BJ (cell line): ENCODE results near the gene PI4K2A. TPM values are rescaled to one million over a fixed set of nuclear protein-coding genes. Genes with fewer than 3 reads are reported as not detected.
"Not testable (repeated sequence)": the region's sequence is repeated elsewhere in the genome, so short reads cannot be mapped to it uniquely, and the experiment has no call there.

ENCODE experiments used
- CTCF ChIA-PET: fragments of 350-600 bp; formaldehyde crosslinking; extraction: SDS; loops from one replicate; lab custom pipeline; 2021; ENCODE audit warnings: antibody characterized with exemption, inconsistent platforms; lab: Yijun Ruan, JAX
- POLR2A ChIA-PET: fragments of 300-600 bp; sonication (Branson Sonifier 250); formaldehyde crosslinking; extraction: SDS; loops from one replicate; lab custom pipeline; 2021; ENCODE audit warnings: antibody characterized with exemption; lab: Charles Lee
- DNase-seq: peaks from one replicate; pipeline ENCODE4 v3.0.0-alpha.2; 2011; ENCODE audit warnings: low read depth
- H3K27me3 ChIP-seq: 2 replicates; pipeline ENCODE4 v1.6.0; 2011; ENCODE audit warnings: low read length; ENCODE audit not compliant: control insufficient read depth, insufficient read depth
- H3K36me3 ChIP-seq: 2 replicates; pipeline ENCODE4 v1.5.1; 2011; ENCODE audit warnings: low read length; ENCODE audit not compliant: control insufficient read depth, insufficient read depth
- H3K4me3 ChIP-seq: 2 replicates; pipeline ENCODE4 v1.5.1; 2011; ENCODE audit warnings: low read depth, mild to moderate bottlenecking, control low read depth, low read length
- CTCF ChIP-seq: IDR thresholded peaks from 2 replicates; pipeline ENCODE4 v1.5.1; 2011; ENCODE audit warnings: low read depth, mild to moderate bottlenecking, control low read depth, inconsistent platforms, low read length, moderate library complexity; ENCODE audit not compliant: insufficient read depth
- polyA plus RNA-seq: library from polyadenylated mRNA; depleted of rRNA; stranded (reverse); fragments of >200 nt; gene quantifications from 2 replicates; pipeline ENCODE4 v1.2.3, GENCODE V29; 2011

The PI4K2A gene
- polyA plus RNA-seq, 1 experiment: 34.6 TPM

GRCh38 chr10:97648562-97649404 is 8.3 kb downstream of the PI4K2A start:
- Histone ChIP-seq H3K36me3 (peaks cover 1% of the 10 kb centered on the region), H3K27me3 (no peaks in the 10 kb centered on the region), H3K4me3 (no peak overlapping the region)
- POLR2A ChIA-PET: interaction anchor here (0.6 kb wide), 1 partner anchor 114 kb away, joined by 3 read pairs; no protein-coding TSS in a partner anchor
- CTCF ChIA-PET: interaction anchor here (0.9 to 1.1 kb wide), 2 partner anchors 8 to 31 kb away, joined by 3 read pairs; partner anchors contain the start of gene PI4K2A
- DNase-seq: peak; percentile 93
- TF ChIP-seq CTCF: no peak

GRCh38 chr10:97649405-97649750 is 8.9 kb downstream of the PI4K2A start:
- not testable (repeated sequence) for H3K36me3 ChIP-seq, DNase-seq, H3K4me3 ChIP-seq, H3K27me3 ChIP-seq
- CTCF ChIA-PET: interaction anchor here (0.9 to 1.1 kb wide), 2 partner anchors 9 to 31 kb away, joined by 3 read pairs; partner anchors contain the start of gene PI4K2A
- POLR2A ChIA-PET: interaction anchor here (0.6 kb wide), 1 partner anchor 115 kb away, joined by 3 read pairs; no protein-coding TSS in a partner anchor

GRCh38 chr10:97650726-97651125 is 10.3 kb downstream of the PI4K2A start:
- ChIA-PET POLR2A (no interaction called here), CTCF (no interaction called here)
- H3K27me3 ChIP-seq: no peaks in the 10 kb centered on the region
- no peak for TF ChIP-seq CTCF
- no peak for DNase-seq
- H3K36me3 ChIP-seq: peaks cover 2% of the 10 kb centered on the region
- no peak overlapping the region for H3K4me3 ChIP-seq

- CTCF ChIA-PET: no interaction called here
- Histone ChIP-seq H3K27me3 (no peaks in the 10 kb centered on the region), H3K36me3 (peaks cover 5% of the 10 kb centered on the region), H3K4me3 (no peak overlapping the region)
- no peak for DNase-seq
- POLR2A ChIA-PET: no interaction called here
- TF ChIP-seq CTCF: no peak
These were observed 11.3 kb downstream of the PI4K2A start for GRCh38 chr10:97651773-97652172.

GRCh38 chr10:97656777-97657176 is 16.3 kb downstream of the PI4K2A start:
- no peak overlapping the region for H3K4me3 ChIP-seq
- DNase-seq: no peak
- no peak for TF ChIP-seq CTCF
- no peaks in the 10 kb centered on the region for H3K27me3 ChIP-seq
- peaks cover 9% of the 10 kb centered on the region for H3K36me3 ChIP-seq
- POLR2A ChIA-PET: no interaction called here
- CTCF ChIA-PET: interaction anchor here (0.6 kb wide), 1 partner anchor 371 kb away, joined by 3 read pairs; no protein-coding TSS in a partner anchor
